OCI-LY7 (cell line): ENCODE data around the gene SPG11.

Source experiments
- CTCF ChIP-seq: fragments of 200-600 bp; sonication (generic); conservative IDR thresholded peaks from 2 replicates; pipeline ENCODE4 v1.5.1; 2014; ENCODE audit warnings: mild to moderate bottlenecking, antibody characterized with exemption, low read length, moderate library complexity, mixed read lengths
- EZH2phosphoT487 ChIP-seq: fragments of 200-600 bp; sonication (generic); IDR thresholded peaks from 2 replicates; pipeline ENCODE4 v1.6.1; 2018; ENCODE audit warnings: low read depth, borderline replicate concordance, mild to moderate bottlenecking, mixed run types, antibody characterized with exemption, low read length, moderate library complexity, mixed read lengths

- TF ChIP-seq CTCF (no peak), EZH2phosphoT487 (no peak)
Measured at GRCh38 chr15:44668921-44669320, 5.5 kb upstream of the SPG11 start.
